Mesenteric fat pad (tissue), 1 donor: ENCODE results near the gene KCMF1. TPM values are rescaled to one million over a fixed set of nuclear protein-coding genes. Genes with fewer than 3 reads are reported as not detected.

Experiments used
- DNase-seq: peaks from one replicate; pipeline ENCODE4 v3.0.0-alpha.2; 2020; ENCODE audit warnings: low spot score
- total RNA-seq: library from RNA; stranded (reverse); fragmentation: NEBNext Ultra II Directional; extraction: Animal tissue kit (Norgen Biotek cat#: 25700); gene quantifications from one replicate; pipeline ENCODE4 v1.2.1, GENCODE V29; 2021
- donor health status: DM: yes; HTN: yes; CAD: no.

Gene KCMF1
- total RNA-seq, 1 donor from 2014 or later = 79.7 TPM

DNA sequence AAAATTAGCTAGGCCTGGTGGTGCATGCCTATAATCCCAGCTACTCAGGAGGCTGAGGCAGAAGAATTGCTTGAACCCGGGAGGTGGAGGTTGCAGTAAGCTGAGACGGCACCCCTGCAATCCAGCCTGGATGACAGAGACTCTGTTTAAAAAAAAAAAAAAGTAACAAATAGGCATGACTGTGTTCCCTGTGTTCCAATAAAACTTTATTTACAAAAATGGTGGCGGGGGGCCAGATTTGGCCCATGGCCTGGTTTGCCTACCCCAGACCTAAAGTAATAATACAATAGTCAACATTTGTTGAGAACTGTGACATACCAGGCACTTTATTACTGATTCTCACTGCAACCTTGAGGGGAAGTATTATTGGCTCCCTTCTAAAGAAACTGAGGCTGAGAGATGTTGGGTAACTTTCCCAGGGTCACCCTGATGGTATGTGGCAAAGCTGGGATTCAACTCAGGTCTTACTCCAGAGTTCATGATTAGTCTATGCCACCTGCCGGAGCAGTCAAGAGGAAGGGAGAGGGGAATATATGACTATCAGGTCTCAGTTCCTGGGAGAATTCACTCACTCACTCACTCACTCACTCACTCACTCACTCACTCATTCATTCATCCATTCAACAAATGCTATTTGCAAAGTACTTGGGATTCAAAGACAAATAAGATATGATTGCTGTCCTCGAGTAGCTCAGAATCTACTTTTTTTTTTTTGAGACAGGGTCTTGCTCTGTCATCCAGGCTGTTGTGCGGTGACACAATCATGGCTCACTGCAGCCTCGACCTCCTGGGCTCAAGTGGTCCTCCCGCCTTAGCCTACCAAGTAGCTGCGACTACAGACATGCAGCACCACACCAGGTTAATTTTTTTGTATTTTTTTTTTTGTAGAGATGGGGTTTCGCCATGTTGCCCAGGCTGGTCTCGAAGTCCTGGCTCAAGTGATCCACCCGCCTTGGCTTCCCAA is 14.3 kb upstream of the KCMF1 start:
- peak; percentile 26 for DNase-seq

GRCh38 chr2:84957771-84958134 is 13.2 kb upstream of the KCMF1 start:
- DNase-seq = no peak

DNA sequence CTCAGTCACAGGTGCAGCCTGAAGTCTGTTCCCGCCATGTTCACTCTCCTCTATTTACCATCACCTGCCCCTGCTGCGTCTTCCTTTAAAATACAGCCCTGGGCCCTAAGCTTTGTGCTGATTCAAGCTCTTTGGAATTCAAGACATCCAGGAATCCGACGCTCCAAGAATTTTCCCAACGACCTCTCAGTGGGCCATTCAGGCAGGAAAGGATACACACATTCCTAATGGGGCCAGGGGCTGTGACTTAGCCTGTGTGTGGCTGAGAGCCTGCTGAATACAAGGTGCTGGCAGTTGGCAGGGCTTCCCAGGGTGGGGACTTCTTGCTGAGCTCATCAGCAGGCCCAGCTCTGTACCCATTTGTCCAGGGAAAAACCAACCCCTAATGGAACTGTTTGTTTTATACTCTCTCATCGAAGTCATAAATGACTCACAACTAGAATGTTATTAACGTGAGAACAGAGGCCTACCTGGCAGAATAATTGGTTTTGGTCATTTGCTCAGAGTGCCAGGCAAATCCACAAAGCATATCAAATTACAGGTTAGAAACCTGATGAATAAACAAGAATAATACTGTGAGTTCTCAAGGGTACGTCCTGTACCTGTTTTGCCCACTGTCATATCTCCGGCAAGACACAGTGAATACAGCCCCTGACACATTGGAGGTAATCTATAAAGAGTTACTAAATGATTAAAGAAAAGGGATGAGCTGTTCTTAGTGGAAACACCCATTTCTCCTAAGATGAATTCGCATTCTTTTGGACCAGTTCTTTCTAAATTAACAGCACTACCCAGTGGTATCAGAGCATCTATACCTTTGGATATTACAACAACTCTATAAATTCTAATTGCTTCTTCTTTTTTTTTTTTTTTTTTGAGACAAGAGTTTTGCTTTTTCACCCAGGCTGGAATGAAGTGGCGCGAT is 12.6 kb upstream of the KCMF1 start:
- DNase-seq = peak; percentile 60

DNA sequence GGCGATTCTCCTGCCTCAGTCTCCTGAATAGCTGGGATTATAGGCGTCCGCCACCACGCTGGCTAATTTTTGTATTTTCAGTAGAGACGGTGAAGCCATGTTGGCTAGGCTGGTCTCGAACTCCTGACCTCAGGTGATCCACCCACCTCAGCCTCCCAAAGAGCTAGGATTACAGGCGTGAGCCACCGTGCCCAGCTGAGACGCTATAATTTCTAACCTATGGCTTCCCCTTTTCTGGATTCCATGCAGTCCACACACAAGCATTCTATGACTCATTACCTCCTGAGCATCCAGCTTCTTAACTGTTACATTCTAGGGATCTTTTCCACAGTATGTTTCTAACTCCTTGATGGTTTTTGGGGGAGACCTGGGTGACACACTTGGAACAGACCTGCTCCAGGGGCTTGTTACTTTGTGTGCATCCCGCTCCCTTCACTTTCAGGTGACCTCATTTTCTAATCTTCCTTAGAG is 11.8 kb upstream of the KCMF1 start:
- DNase-seq = no peak

- no peak for DNase-seq
These were observed 11.1 kb upstream of the KCMF1 start for GRCh38 chr2:84959566-84960506.

DNA sequence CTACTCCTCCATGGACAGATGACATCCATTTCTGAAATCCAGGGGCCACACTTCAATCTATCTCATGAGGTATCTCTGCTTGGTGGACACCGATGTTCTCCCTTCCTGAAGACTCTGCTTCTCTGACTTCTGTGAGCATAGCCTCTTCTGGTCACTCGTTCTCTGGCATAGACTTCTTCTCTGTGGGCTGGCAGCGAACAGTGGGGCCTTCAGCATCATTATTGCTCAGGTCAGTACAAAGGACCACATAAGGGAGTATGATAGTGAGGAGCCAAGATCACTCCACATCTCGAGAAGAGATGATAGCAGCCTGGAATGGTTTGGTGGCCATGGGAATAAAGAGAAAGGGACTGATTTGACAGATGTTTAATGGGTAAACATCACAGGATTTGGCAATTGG is 8.0 kb upstream of the KCMF1 start:
- DNase-seq = no peak

DNA sequence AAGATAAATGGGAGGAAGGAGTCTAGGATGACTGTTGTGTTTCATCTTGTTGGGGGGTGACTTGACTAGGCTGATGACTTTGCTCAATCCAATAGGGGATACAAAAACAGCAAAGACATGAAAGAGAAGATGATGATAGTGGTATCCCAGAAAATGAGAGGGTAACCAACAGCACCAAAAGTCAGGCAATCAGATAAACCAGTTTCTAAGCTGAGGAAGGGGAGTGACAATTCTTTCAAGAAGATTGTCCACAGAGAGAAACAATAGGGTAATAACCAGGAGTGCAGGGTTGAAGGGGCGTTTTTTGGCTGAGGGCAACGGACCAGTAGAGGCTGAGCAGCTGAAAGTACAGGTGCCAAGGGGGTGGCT is 7.7 kb upstream of the KCMF1 start:
- no peak for DNase-seq

DNA sequence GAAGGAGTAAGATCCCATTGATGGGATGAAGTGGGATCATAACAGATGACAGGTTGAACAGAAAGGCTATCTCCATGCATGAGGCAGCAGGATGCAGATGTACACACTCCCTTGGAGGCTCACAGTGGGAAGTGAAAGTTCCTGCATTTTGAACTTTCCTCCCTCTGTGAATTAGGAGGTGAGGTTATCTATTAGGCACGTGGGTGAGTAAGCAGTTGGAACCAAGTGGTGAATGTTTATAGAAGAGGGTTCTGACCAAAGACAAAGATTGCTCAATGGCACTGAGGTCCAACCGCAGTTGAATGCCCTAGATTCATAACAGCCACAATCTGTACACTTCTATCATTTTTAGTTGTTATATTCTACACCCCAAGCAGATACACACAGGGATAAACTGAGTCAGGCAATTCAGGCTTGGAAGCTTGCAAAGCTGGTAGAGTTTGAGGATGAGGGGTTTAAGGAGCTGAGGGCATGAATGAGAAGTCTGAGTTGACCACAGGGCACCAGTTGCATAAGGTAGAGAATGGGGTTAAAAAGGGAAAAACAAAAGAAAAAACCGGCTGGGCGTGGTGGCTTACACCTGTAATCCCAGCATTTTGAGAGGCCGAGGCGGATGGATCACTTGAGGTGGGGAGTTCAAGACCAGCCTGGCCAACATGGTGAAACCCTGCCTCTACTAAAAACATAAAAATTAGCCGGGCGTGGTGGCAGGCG is 7.1 kb upstream of the KCMF1 start:
- no peak for DNase-seq

DNA sequence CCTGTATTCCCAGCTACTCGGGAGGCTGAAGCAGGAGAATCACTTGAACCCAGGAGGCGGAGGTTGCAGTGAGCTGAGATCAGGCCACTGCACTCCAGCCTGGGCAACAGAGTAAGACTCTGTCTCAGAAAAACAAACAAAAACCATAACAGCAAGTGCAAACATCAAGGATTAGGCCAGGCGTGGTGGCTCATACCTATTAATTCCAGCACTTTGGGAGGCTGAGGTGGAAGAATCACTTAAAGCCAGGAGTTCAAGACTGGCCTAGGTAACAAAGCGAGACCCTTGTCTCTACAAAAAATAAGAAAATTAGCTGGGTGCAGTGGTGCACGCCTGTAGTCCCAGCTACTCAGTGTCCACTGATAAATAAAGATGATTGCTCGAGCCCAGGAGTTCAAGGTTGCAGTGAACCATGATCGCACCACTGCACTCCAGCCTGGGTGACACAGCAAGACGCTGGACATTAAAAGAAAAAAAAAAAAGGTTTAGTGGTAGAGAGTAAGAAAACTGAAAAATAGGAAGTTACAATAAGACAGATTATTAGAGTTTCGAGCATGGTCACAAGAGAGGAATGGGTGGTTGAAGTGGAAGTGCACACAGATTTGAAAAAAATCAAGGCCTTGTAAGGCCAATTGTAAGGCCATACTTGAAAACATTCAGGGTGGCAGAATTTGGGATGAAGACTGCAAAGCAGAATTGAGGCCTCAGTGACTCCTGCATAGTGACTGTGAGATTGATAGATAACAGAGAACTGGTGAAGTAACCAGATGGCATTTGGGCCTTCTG is 6.4 kb upstream of the KCMF1 start:
- DNase-seq = no peak

- DNase-seq = no peak
These were observed 5.8 kb upstream of the KCMF1 start for GRCh38 chr2:84965192-84965516.

DNA sequence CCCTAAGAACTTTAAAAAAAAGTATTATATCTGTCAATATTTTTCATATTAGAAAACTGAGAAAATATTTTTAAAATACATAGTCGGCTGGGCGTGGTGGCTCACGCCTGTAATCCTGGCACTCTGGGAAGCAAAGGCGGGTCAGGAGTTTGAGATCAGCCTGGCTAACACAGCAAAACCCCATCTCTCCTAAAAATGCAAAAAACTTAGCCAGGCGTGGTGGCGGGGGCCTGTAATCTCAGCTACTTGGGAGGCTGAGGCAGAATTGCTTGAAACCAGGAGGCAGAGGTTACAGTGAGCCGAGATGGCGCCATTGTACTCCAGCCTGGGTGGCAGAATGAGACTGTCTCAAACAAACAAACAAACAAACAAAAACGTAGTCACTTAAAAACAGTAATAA is 5.1 kb upstream of the KCMF1 start:
- no peak for DNase-seq

DNA sequence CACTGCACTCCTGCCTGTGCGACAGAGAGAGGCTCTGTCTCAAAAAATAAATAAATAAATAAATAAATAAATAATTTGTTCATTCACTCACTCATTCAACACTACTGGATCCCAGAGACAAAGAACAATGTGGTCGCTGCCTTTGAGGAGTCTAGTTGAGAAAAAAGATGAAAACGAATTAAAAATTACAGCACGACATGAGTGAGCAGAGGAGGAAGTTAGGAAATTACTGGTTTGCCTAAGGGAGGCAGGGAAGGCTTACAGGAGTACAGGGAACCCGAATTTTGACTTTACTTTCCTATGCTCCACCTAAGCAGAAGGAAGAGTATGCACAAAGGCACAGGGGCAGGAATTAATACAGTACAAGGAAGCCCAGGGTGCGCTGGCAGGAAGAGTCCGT is 4.2 kb upstream of the KCMF1 start:
- DNase-seq = no peak

DNA sequence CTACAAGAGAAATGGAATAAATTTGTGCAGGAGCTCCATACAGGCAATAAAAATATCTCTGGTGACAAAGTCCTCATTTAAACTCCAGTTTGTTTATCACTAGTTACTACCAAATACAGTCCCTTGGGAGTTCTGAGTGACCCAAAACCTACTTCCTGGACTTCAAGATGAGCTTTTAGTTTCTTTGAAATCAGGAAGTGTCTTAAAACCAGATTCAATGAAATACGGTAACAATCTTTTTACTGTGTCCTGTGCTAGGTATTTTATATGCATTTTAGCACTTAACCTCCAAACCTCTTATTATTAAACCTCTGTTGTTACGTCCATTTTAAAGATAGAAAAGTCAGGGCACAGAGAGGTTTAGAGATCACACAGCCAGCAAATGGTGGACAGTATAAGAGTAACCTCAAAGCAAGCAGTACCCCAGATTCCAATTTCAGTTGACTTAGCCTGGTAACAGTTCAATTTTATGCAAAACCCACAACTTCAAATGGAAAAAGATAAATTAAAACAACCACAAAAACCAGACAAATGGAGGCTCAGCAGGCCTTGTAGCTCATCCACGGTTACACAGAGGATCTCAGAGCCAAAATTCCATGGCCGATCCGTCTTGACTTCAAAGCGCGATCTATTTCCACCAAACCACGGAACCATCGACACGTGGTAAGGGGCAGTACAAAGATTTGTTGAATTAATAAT is 1.3 kb upstream of the KCMF1 start:
- no peak for DNase-seq

GRCh38 chr2:84970210-84970867 is 622 bp upstream of the KCMF1 start:
- DNase-seq = peak; percentile 91

- no peak for DNase-seq
These were observed 697 bp downstream of the KCMF1 start for GRCh38 chr2:84971510-84972206.

DNA sequence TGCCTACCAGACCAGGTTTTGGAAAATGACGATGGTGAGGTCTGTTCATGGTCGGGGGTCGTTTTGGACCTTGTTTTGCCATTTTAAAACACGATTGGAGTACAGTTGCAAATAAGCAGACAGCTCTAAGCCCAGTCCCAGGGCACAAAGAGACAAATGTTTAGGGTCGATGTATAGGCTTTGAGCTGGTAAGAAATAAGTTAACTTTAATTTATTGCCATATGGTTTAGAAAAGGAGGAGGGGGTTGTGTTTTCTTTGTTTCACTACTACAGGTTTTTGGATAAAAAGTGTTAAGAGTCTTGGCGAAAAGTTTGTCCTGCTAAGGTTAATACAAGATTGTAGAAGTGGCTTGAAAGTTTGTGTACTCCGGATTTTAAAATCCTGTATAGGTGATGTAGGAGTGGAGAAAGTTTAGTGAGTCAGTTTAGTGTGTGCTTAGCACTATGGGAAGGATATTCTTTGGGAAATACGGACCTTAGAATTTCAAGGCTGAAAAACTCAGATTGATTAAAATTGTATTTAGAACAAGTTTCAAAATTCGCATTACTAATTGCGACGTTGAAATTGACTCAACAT is 1.3 kb downstream of the KCMF1 start:
- DNase-seq = no peak

DNA sequence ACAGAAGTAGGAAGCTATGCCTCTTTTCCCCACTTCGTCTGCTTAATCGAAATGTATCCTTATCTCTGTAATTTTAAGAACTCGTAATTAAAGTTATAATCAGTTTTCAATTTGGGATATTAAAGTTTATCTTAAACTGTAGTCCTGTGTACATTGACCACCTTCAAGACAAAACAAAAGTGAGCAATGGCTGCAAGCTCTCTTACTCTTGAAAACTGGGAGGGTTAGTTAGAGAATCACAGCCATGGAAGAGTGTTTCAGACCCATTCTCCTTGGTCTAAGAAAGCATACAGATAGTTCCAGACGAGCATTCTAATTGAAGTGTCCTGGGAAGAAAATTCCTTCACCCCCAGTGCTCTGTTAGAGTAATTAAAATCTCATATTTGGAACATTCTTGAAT is 2.0 kb downstream of the KCMF1 start:
- DNase-seq = no peak
